H1 (cell line): ENCODE measurements around the gene ALAS1. TPM values are rescaled to one million over a fixed set of nuclear protein-coding genes. Genes with fewer than 3 reads are reported as not detected.

Source experiments
- CTCF ChIA-PET: fragments of 300-600 bp; sonication (Branson Sonifier 250); formaldehyde crosslinking; loops from one replicate; lab custom pipeline; 2021; ENCODE audit not compliant: partially characterized antibody; lab: Charles Lee
- POLR2A ChIA-PET: fragments of 300-600 bp; sonication (Branson Sonifier 250); formaldehyde crosslinking; loops from one replicate; lab custom pipeline; 2021; ENCODE audit warnings: inconsistent platforms; ENCODE audit not compliant: partially characterized antibody; lab: Charles Lee
- DNase-seq, 2 experiments: peaks; one replicate each; pipeline versions ENCODE4 v3.0.0 to v3.0.0-alpha.2; 2010 to 2022; ENCODE audit warnings: low spot score in 2 of 2, low read depth in 1 of 2, mixed read lengths in 1 of 2
- FAIRE-seq: peaks from 2 replicates; lab custom pipeline; 2011; peaks lifted over from hg19 to GRCh38; lab: Jason Lieb, UNC
- H2AFZ ChIP-seq: 2 replicates; pipeline ENCODE4 v1.8.1; 2012; ENCODE audit warnings: low read length, inconsistent platforms
- H2AK5ac ChIP-seq: 2 replicates; pipeline ENCODE4 v1.6.1; 2013; ENCODE audit warnings: low read depth, low read length
- H2BK120ac ChIP-seq: replicated peaks from 2 replicates; pipeline ENCODE3; 2013; ENCODE audit warnings: low read depth, low read length, inconsistent platforms
- H2BK12ac ChIP-seq: 2 replicates; pipeline ENCODE4 v1.6.1; 2013; ENCODE audit warnings: low read depth, low read length
- H2BK15ac ChIP-seq: 2 replicates; pipeline ENCODE4 v1.6.1; 2013; ENCODE audit warnings: low read length
- H2BK20ac ChIP-seq: 2 replicates; pipeline ENCODE4 v1.6.1; 2013; ENCODE audit warnings: low read length
- H2BK5ac ChIP-seq: 2 replicates; pipeline ENCODE4 v1.6.1; 2013; ENCODE audit warnings: low read depth, low read length
- H3K14ac ChIP-seq: 2 replicates; pipeline ENCODE4 v1.6.1; 2013; ENCODE audit warnings: inconsistent platforms; ENCODE audit not compliant: insufficient read length
- H3K18ac ChIP-seq: 2 replicates; pipeline ENCODE4 v1.6.1; 2013; ENCODE audit warnings: low read length; ENCODE audit errors: extremely low read depth
- H3K23ac ChIP-seq: 2 replicates; pipeline ENCODE4 v1.6.1; 2013; ENCODE audit warnings: inconsistent platforms; ENCODE audit not compliant: insufficient read length
- H3K23me2 ChIP-seq: 2 replicates; pipeline ENCODE4 v1.6.1; 2013; ENCODE audit warnings: low read depth, low read length
- H3K27ac ChIP-seq: 2 replicates; pipeline ENCODE4 v1.6.1; 2011; ENCODE audit warnings: low read depth, low read length, inconsistent platforms
- H3K27me3 ChIP-seq, 4 experiments: replicated peaks in 1 of 4; 1 replicate in 1 of 4; 2 replicates in 3 of 4; pipeline versions ENCODE4 v1.6.1 to v1.8.1; 2011 to 2013; ENCODE audit warnings: low read length in 3 of 4, mild to moderate bottlenecking in 3 of 4, inconsistent platforms in 2 of 4, mixed read lengths in 2 of 4, moderate library complexity in 1 of 4; ENCODE audit not compliant: control insufficient read depth in 3 of 4, insufficient read depth in 3 of 4; ENCODE audit errors: extremely low read depth in 1 of 4
- H3K36me3 ChIP-seq, 4 experiments: 2 replicates each; pipeline versions ENCODE4 v1.6.1 to v1.8.1; 2011 to 2013; ENCODE audit warnings: mild to moderate bottlenecking in 4 of 4, low read length in 3 of 4, moderate library complexity in 2 of 4, control low read depth in 1 of 4, inconsistent platforms in 1 of 4; ENCODE audit not compliant: insufficient read depth in 4 of 4, control insufficient read depth in 2 of 4
- H3K4ac ChIP-seq: replicated peaks from 2 replicates; pipeline ENCODE3; 2013; ENCODE audit warnings: low read length, low read depth, mixed read lengths, inconsistent platforms; ENCODE audit not compliant: insufficient read length
- H3K4me1 ChIP-seq, 4 experiments: replicated peaks in 1 of 4; 1 replicate in 1 of 4; 2 replicates in 3 of 4; pipeline versions ENCODE4 v1.6.1 to v1.8.1; 2011 to 2013; ENCODE audit warnings: low read length in 3 of 4, inconsistent platforms in 2 of 4, mixed read lengths in 1 of 4; ENCODE audit not compliant: insufficient read depth in 4 of 4, control insufficient read depth in 3 of 4
- H3K4me2 ChIP-seq, 2 experiments: 2 replicates each; pipeline versions ENCODE4 v1.6.1 to v1.8.1; 2011 to 2013; ENCODE audit warnings: low read depth in 2 of 2, low read length in 2 of 2, control low read depth in 1 of 2, inconsistent platforms in 1 of 2, mild to moderate bottlenecking in 1 of 2; ENCODE audit not compliant: insufficient read depth in 1 of 2
- H3K4me3 ChIP-seq, 4 experiments: fragments of 200-600, 300-600 bp in 1 of 4; sonication (generic), shearing (Covaris generic), sonication (Bioruptor Twin) in 1 of 4; 2 replicates each; pipeline versions ENCODE4 v1.5.1 to v1.8.1; 2011 to 2016; ENCODE audit warnings: low read length in 4 of 4, low read depth in 3 of 4, control low read depth in 2 of 4, inconsistent platforms in 2 of 4, mild to moderate bottlenecking in 2 of 4, mixed read lengths in 1 of 4, moderate library complexity in 1 of 4; ENCODE audit not compliant: insufficient read depth in 2 of 4; ENCODE audit errors: extremely low read depth in 1 of 4
- H3K56ac ChIP-seq: replicated peaks from 2 replicates; pipeline ENCODE3; 2013; ENCODE audit warnings: low read depth, mild to moderate bottlenecking, mixed read lengths, low read length, inconsistent platforms; ENCODE audit not compliant: insufficient read length
- H3K79me1 ChIP-seq: 2 replicates; pipeline ENCODE4 v1.6.1; 2013; ENCODE audit warnings: low read depth, low read length, control low read depth
- H3K79me2 ChIP-seq, 2 experiments: 2 replicates each; pipeline versions ENCODE4 v1.6.1 to v1.8.1; 2012 to 2013; ENCODE audit warnings: low read length in 2 of 2, mild to moderate bottlenecking in 2 of 2, inconsistent platforms in 1 of 2; ENCODE audit not compliant: insufficient read depth in 2 of 2, control insufficient read depth in 1 of 2
- H3K9ac ChIP-seq, 4 experiments: replicated peaks in 1 of 4; 1 replicate in 1 of 4; 2 replicates in 3 of 4; pipeline versions ENCODE4 v1.6.1 to v1.8.1; 2011 to 2013; ENCODE audit warnings: low read depth in 3 of 4, low read length in 3 of 4, control low read depth in 2 of 4, mild to moderate bottlenecking in 2 of 4, moderate library complexity in 2 of 4, inconsistent platforms in 1 of 4; ENCODE audit errors: extremely low read depth in 1 of 4
- H3K9me3 ChIP-seq, 2 experiments: 2 replicates each; pipeline versions ENCODE4 v1.6.1 to v1.8.1; 2012 to 2013; ENCODE audit warnings: mild to moderate bottlenecking in 2 of 2, moderate library complexity in 2 of 2, control low read depth in 1 of 2, inconsistent platforms in 1 of 2, low read depth in 1 of 2, low read length in 1 of 2, mixed read lengths in 1 of 2; ENCODE audit not compliant: insufficient read depth in 2 of 2
- H4K20me1 ChIP-seq, 2 experiments: replicated peaks in 1 of 2; 2 replicates each; pipeline versions ENCODE3 to v1.8.1; 2011 to 2013; ENCODE audit warnings: inconsistent platforms in 2 of 2, low read length in 2 of 2, mild to moderate bottlenecking in 1 of 2; ENCODE audit not compliant: insufficient read depth in 2 of 2, control insufficient read depth in 1 of 2
- H4K5ac ChIP-seq: 2 replicates; pipeline ENCODE4 v1.6.1; 2013; ENCODE audit warnings: low read length, low read depth, mixed read lengths, inconsistent platforms; ENCODE audit not compliant: insufficient read length
- H4K8ac ChIP-seq: 2 replicates; pipeline ENCODE4 v1.8.0; 2013; ENCODE audit warnings: mild to moderate bottlenecking, moderate library complexity, low read length, inconsistent platforms; ENCODE audit not compliant: insufficient read depth; ENCODE audit errors: extremely low read depth
- H4K91ac ChIP-seq: replicated peaks from 2 replicates; pipeline ENCODE3; 2013; ENCODE audit warnings: low read length, mixed read lengths, inconsistent platforms; ENCODE audit not compliant: insufficient read length
- ASH2L ChIP-seq: fragments of 200-600, 300-600 bp; sonication (generic); IDR thresholded peaks from one replicate; pipeline ENCODE4 v1.7.1; 2017; ENCODE audit warnings: low read length
- CHD1 ChIP-seq: IDR thresholded peaks from 2 replicates; pipeline ENCODE4 v1.6.1; 2012; ENCODE audit warnings: low read depth, low read length, improper control_type of control experiment
- E2F6 ChIP-seq: IDR thresholded peaks from 2 replicates; pipeline ENCODE4 v1.6.1; 2012; ENCODE audit warnings: inconsistent platforms
- GABPA ChIP-seq: IDR thresholded peaks from 2 replicates; pipeline ENCODE4 v1.6.1; 2011; ENCODE audit warnings: mild to moderate bottlenecking, low read length, moderate library complexity, borderline replicate concordance; ENCODE audit not compliant: insufficient read depth
- PHF8 ChIP-seq: fragments of 200-600 bp; sonication (generic); conservative IDR thresholded peaks from 2 replicates; pipeline ENCODE4 v1.7.1; 2012; ENCODE audit warnings: low read depth, mild to moderate bottlenecking, inconsistent platforms, low read length, moderate library complexity
- TAF7 ChIP-seq: optimal IDR thresholded peaks from 2 replicates; pipeline ENCODE3; 2011; ENCODE audit warnings: low read depth, mild to moderate bottlenecking, inconsistent platforms, low read length, moderate library complexity, borderline replicate concordance
- WGBS, 2 experiments: shearing (Covaris generic) in 1 of 2; methylation state at CpG; one replicate each; pipeline versions ENCODE4 v1.1.6 to v1.1.7; 2013 to 2015; ENCODE audit warnings: low lambda C conversion rate in 2 of 2, mixed read lengths in 2 of 2, inconsistent platforms in 1 of 2, low coverage in 1 of 2, missing lambda C conversion rate in 1 of 2; ENCODE audit not compliant: insufficient replicate concordance in 2 of 2, insufficient coverage in 1 of 2, insufficient read length in 1 of 2; ENCODE audit errors: extremely low coverage in 1 of 2, missing lambda C conversion rate in 1 of 2; 5-methylcytosine and 5-hydroxymethylcytosine counted together
- polyA plus RNA-seq, 7 experiments: library from polyadenylated mRNA; depleted of rRNA in 3 of 7; stranded (reverse) in 5 of 7; unstranded in 2 of 7; fragments of >200 nt in 5 of 7; fragments of 200-250 nt in 2 of 7; gene quantifications; 1 replicate in 5 of 7; 2 replicates in 1 of 7; 4 replicates in 1 of 7; pipeline versions ENCODE4 v1.2.1 to v1.2.3, GENCODE V29; 2011 to 2013; ENCODE audit warnings: missing spikeins in 2 of 7, mixed read lengths in 2 of 7
- total RNA-seq: library from RNA; stranded (reverse); fragmentation: NEBNext Ultra II Directional; extraction: Animal tissue kit (Norgen Biotek cat#: 25700); gene quantifications from 2 replicates; pipeline ENCODE4 v1.2.1, GENCODE V29; 2021

Gene ALAS1
- total and polyA plus RNA-seq, 2 of the 8 experiments (the other 6 are each of a cell fraction or from before 2014, with no cell fraction given) = 45.9 to 84.4 TPM

- Histone ChIP-seq H2BK12ac (no peak overlapping the region), H3K4me1 (peaks cover 0 to 2% (median 0%) of the 10 kb centered on the region in 4 experiments; a peak in 2 of 7 replicates), H3K23ac (no peak overlapping the region), H2BK20ac (no peak overlapping the region), H4K5ac (no peak overlapping the region), H3K56ac (no peak overlapping the region), H3K9me3 (no peaks in the 10 kb centered on the region), H3K4me2 (no peak overlapping the region), H2BK120ac (no peak overlapping the region), H4K91ac (peak overlapping the region; percentile 16), H2BK5ac (no peak overlapping the region), H3K4ac (no peak overlapping the region), H3K18ac (no peak overlapping the region), H3K14ac (no peak overlapping the region), H2AFZ (no peak overlapping the region), H2BK15ac (no peak overlapping the region), H3K23me2 (no peaks in the 10 kb centered on the region; the same call in 1 of the 2 replicates), H3K79me2 (no peaks in the 10 kb centered on the region), H3K79me1 (no peaks in the 10 kb centered on the region), H4K20me1 (no peaks in the 10 kb centered on the region), H3K36me3 (no peaks in the 10 kb centered on the region), H3K4me3 (no peak overlapping the region), H2AK5ac (no peak overlapping the region), H3K27ac (no peak overlapping the region), H4K8ac (no peak overlapping the region), H3K27me3 (no peaks in the 10 kb centered on the region), H3K9ac (no peak overlapping the region)
- CTCF ChIA-PET = interaction anchor here (1.2 to 4.6 kb wide), 8 partner anchors 11 to 180 kb away, joined by 3 to 26 read pairs (median 6); no protein-coding TSS in a partner anchor
- WGBS, 2 experiments = 92% methylated on average over 5 of the region's 5 CpGs; no CpG with 5 or more reads in 1 of the 2 experiments
- no peak for TF ChIP-seq GABPA
- no peak for TF ChIP-seq CHD1
- TF ChIP-seq E2F6 = no peak
- TF ChIP-seq PHF8 = no peak
- no peak for TF ChIP-seq ASH2L
- no peak for TF ChIP-seq TAF7
- FAIRE-seq = no peak
- DNase-seq = no peak
- POLR2A ChIA-PET = interaction anchor here (0.7 to 1.1 kb wide), 3 partner anchors 11 to 25 kb away, joined by 3 read pairs; no protein-coding TSS in a partner anchor
Observed at GRCh38 chr3:52182196-52182595, 15.8 kb upstream of the ALAS1 start.
